Mammary epithelial cell (primary cell): ENCODE measurements around the gene KASH5.
A peak's percentile ranks its signal among the peaks of the same experiment; 100 is the strongest.

ENCODE experiments used
- EZH2 ChIP-seq: IDR thresholded peaks from 2 replicates; pipeline ENCODE4 v1.6.1; 2012; ENCODE audit warnings: low read length, inconsistent platforms, borderline replicate concordance
- TF ChIP-seq, protein P1 (sequence below), 2 donors: IDR thresholded peaks in 1 of 2; conservative IDR thresholded peaks in 1 of 2; 2 replicates each; pipeline ENCODE4 v1.5.1; 2011 to 2012; ENCODE audit warnings: inconsistent platforms in 2 of 2, low read length in 2 of 2, mild to moderate bottlenecking in 2 of 2, control low read depth in 1 of 2, low read depth in 1 of 2; ENCODE audit not compliant: insufficient read depth in 1 of 2; ENCODE audit errors: extremely low read depth in 1 of 2

DNA sequence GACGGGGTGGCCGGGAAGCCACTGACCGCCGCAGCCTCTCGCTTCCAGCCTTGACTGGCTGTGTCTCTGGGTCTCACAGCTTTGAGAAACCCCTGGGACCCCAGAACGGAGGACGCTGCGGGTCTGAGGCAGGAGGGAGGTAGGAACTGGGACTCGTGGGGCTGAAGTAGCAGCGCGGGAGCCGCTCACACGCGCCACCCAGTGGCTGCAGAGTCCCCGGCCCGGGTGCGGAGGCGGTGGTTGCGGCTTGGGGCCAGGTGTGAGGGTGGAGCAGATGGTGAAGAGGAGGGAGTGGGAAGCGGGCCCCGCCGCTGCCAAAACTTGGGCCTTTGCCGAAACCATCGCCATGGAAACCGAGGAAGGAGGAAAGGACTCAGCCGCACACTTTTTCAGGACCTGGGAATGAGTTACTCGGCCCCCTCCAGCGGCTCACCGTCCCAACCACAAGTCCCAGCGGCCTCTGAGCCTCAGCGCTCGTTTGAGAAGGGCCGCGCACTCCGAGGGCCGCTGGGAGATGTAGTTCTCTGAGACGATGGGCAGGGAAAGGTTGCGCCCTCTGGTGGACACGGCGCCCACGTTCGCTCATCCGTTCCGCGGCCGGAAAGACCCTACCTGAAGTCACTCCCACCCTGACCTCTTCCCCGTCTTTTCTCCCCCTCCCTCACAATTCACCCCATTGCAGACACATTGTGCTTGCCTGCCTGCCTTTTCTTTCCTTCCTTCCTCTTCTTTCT is 55.5 kb downstream of the KASH5 start:
- TF ChIP-seq, protein P1, sequence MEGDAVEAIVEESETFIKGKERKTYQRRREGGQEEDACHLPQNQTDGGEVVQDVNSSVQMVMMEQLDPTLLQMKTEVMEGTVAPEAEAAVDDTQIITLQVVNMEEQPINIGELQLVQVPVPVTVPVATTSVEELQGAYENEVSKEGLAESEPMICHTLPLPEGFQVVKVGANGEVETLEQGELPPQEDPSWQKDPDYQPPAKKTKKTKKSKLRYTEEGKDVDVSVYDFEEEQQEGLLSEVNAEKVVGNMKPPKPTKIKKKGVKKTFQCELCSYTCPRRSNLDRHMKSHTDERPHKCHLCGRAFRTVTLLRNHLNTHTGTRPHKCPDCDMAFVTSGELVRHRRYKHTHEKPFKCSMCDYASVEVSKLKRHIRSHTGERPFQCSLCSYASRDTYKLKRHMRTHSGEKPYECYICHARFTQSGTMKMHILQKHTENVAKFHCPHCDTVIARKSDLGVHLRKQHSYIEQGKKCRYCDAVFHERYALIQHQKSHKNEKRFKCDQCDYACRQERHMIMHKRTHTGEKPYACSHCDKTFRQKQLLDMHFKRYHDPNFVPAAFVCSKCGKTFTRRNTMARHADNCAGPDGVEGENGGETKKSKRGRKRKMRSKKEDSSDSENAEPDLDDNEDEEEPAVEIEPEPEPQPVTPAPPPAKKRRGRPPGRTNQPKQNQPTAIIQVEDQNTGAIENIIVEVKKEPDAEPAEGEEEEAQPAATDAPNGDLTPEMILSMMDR (conservative IDR thresholded peaks at IDR 0.05 in 1 of 2, IDR thresholded peaks at IDR 0.05 in 1 of 2; ENCODE audit: extremely low read depth in 1 of 2, insufficient read depth in 1 of 2, low read depth in 1 of 2, low read length in 2 of 2): peak; percentile 66 to 91
- TF ChIP-seq EZH2: no peak
